GM18861 (cell line): ENCODE data around the gene DDAH2.
"Not testable (repeated sequence)": the region's sequence is repeated elsewhere in the genome, so short reads cannot be mapped to it uniquely, and the experiment has no call there.

Experiments
- ATAC-seq: cut with Tn5 transposase; IDR thresholded peaks from one replicate; pipeline ENCODE4 v1.9.1; 2021; ENCODE audit not compliant: unreplicated experiment

Gene DDAH2

GRCh38 chr6:31715022-31715958 lies 13.8 kb downstream of the DDAH2 start, which contains the start of gene LY6G6D:
LY6G6D (plus strand) TSS chr6:31715348; CDS start chr6:31715356, 8 bp downstream.
- ATAC-seq: no peak

DNA sequence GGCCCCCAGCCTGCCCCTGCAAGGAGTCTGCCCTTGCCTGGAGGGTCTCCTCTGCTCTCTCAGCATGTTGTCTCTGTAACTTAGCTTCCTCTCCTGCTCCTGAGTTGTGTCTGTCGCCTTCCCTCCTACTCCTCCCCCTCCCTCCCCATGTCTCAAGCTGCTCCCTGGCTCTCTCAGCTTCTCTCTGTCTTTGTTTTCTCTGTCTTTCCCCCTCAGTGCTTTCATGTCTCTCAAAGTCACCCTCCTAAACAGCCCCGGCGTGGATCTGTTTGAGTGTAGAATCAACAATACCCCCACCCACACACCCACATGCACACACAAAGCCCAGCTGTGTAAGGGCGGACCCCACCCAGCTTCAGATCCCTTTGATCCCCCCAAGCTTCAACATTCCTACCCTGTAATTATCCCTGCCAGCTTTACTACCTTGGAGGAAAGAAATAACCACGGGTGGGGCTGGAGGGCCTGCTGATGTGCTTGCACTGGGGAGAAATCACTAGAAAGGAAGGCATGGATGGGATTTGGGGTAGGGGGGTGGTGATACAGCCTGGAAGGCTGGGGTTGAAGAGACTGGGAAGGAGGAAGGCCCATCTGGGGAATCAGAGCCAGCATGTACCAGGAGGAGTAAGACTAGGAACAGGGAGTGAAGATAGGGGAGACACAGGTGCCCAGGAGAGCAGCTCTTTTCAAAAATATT lies 15.0 kb downstream of the DDAH2 start:
- no peak for ATAC-seq

DNA sequence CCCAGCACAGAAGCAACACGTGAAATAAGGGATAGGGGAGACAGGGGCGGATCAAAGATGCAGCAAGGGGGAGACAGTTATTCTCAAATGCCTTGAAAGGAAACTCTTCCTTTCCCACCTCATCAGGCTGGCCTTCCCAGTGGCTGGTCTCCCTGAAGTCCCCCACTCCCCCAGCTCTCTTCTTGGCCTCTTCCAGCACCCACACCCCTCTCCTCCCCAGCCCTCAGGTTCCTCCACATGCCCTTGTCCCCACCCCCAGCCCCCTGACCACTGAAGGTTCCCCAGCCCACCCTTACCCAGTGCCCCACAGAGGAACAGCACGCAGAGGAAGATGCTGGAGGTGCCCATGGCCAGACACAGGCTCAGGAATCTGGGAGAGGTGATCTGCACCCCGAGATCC lies 15.6 kb downstream of the DDAH2 start:
- no peak for ATAC-seq

- ATAC-seq: no peak
Measured at GRCh38 chr6:31712296-31712695, 16.8 kb downstream of the DDAH2 start.

DNA sequence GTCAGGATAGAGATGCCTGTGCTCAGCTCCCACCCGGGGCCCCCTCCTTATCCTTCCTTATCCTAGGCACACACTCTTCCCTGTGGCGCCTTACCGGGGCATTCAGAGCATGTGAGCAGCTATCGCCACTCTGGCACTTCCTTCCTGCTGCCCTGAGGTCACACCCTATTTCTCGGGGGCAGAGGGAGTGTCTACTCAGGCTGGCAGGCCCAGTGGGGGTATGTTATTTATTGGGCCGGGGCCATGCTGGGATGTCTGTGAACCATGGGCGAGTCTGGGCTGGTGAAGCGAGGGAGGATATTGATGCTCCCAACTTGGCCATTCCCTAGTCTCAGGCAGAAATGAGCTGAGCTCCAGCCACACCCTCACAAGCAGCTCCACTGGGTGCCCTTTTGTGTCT lies 17.9 kb downstream of the DDAH2 start:
- ATAC-seq: no peak

DNA sequence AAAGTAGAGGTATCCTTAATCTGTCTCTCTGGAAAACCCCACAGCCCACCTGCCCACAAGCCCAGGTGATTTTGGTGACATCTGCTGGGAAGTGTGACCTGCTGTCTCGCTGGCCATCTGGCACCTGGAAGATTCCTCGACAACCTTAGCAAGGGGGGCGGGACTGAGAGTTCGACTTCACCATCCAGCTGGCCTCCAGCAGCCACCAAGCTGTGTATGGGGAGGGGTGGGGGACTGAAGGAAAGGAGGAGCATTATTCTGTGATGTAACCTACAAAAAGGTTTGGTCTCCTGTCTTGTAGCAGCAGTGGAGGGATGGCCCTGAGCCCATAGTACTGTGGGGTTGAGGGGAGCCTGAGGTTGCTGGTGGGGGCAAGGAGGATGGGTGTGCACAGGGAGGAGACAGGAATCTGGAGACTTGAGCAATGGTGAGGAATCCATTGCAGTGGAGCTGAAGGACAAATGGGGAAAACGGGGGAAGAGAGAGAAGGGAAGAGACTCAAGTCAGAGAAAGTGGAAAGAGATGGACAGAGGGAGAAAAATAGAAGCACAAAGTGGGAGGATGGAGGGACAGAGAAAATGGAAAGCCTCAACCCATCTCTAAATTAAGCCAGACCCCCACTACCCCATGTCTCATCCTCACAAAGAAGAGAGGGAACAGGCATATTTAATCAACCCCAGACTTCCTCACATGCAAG lies 18.4 kb downstream of the DDAH2 start:
- no peak for ATAC-seq

DNA sequence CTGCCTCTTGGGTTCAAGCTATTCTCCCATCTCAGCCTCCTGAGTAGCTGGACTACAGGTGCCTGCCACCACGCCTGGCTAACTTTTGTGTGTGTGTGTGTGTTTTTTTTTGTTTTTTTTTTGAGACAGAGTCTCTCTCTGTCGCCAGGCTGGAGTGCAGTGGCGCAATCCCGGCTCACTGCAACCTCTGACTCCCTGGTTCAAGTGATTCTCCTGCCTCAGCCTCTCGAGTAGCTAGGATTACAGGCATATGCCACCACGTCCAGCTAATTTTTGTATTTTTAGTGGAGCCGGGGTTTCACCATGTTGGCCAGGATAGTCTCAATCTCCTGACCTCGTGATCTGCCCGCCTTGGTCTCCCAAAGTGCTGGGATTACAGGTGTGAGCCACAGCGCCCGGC lies 19.9 kb downstream of the DDAH2 start:
- ATAC-seq: not testable (repeated sequence)

- no peak for ATAC-seq
Measured at GRCh38 chr6:31708224-31708623, 20.9 kb downstream of the DDAH2 start.

GRCh38 chr6:31707701-31708100 lies 21.4 kb downstream of the DDAH2 start:
- ATAC-seq: no peak

GRCh38 chr6:31706599-31706998 lies 22.5 kb downstream of the DDAH2 start, which contains the start of gene LY6G6F:
LY6G6F (plus strand) TSS chr6:31706866; CDS start chr6:31706907, 41 bp downstream.
- no peak for ATAC-seq

- no peak for ATAC-seq
Measured at GRCh38 chr6:31705931-31706330, 23.2 kb downstream of the DDAH2 start.

- peak; percentile 84 for ATAC-seq
Measured at GRCh38 chr6:31702819-31703716, 26.0 kb downstream of the DDAH2 start, which contains the start of gene ABHD16A. ABHD16A (minus strand) TSS chr6:31703324; CDS start chr6:31703281, 43 bp downstream.

GRCh38 chr6:31702405-31702818 lies 26.7 kb downstream of the DDAH2 start:
- no peak for ATAC-seq

GRCh38 chr6:31701666-31702404 lies 27.3 kb downstream of the DDAH2 start:
- ATAC-seq: no peak

DNA sequence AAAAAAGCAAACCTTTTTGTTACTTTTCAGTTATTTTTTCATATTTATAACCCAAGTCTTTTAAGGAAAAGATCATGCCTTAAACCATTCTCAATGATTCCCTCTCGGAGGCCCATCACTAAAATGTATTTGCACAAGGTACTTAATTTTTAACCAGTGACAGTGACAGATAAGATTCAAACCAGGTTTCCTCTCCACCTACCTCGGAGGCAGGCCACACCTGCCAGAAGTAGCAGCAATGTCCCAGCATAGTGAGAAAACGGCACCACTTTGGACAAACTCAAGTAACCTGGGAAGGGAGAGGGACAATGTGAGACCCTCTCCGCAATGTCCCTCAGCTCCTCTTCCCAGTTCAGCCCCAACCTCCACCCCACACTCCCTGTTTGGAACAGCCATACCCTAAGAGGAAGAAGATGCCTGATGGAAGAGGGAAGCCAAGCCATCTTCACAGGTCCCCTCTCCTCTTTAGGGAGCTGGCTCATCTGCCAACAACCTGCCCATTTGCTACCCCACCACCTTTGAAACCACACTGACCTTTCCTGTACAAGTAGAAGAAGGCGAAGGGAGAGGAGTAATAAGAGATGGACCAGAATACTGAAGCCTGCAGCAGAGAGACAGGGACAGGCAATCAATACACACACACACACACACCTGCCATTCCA lies 28.2 kb downstream of the DDAH2 start:
- no peak for ATAC-seq

DNA sequence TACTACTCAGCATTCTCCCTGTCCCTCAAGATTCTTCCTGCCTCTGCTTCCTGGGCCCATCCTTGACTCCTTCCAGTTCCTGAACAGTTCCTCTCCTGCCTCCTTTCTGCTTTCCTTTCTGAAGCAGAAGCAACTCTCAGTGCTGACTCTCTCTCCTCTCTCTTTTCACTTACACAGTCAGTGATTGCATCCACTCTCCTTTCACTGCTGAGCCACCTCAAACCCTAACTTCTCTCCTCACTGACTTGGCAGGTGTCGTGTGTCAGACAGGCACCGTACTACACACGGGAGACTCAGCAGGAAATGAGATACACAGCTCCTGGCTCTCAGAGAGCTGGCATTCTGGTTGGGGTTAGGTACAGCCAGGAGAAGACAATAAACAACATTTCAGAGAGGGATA lies 31.5 kb downstream of the DDAH2 start:
- ATAC-seq: no peak

GRCh38 chr6:31693535-31693934 lies 35.6 kb downstream of the DDAH2 start:
- ATAC-seq: no peak

- no peak for ATAC-seq
Measured at GRCh38 chr6:31692886-31693285, 36.2 kb downstream of the DDAH2 start.

DNA sequence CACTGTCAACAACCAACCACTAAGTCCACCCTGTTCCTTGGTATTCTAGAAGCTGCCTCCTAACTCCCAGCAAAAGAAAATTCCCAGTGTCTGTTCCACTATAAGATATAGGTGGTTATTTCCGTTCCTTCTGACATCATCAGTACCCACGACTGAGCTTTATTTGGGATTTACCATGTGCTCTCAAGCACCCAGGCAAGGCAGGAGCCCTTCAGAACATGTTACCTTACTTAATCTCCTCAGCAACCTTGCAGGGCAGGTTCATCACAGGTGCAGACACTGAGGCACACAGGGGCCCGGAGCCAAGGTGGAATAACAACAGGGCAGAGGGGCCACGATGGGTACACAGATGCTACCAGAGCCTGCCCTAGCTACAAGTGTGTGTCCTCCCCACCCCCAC lies 36.7 kb downstream of the DDAH2 start:
- ATAC-seq: no peak
